Globus pallidus (tissue), 1 donor: ENCODE measurements around the gene TGFB1I1.
"Not testable (repeated sequence)": the region's sequence is repeated elsewhere in the genome, so short reads cannot be mapped to it uniquely, and the experiment has no call there.

Experiments
- DNase-seq: peaks from one replicate; pipeline ENCODE4 v3.0.0-alpha.2; 2015; ENCODE audit warnings: low spot score

TGFB1I1 gene

DNA sequence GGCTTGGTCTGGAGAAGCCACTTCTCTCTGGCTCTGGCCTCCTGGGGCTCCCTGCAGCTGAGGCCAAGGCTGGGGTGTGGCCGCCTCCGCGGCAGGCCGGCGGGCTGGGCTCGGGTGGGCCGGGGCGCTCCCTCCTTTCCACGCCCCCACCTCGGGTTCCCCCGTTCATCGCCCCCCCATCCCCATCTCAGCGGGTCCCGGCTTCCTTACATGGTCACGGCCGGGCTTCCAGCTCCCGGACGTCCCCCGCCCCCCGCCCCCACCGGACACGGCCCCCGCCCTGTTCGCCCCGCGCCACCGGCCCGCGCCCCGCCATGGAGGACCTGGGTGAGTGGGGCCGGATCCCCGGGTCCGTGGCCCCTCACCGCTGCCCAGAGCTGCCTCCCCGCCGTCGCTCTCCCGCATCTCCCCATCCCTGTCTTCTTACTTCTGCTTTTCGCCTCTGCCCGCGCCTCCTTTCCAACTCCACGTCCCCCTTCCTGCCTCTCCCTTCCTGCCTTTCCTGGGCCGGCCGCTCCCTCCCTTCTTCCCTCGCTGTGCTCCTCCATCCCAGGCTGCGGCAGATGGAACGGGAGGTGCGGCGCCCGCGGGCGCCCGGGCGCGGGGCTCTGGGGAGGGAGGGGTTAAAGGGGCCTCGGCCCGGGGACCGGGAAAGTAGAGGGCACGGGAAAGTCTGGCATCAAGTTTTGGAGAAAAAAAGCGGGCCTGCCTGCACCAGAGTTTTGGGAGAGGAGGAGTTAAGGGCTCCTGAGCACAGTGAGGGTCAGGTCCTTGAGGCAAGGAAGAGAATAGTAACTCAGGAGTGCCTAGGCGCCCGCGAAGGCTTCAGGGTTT, at the start of gene TGFB1I1:
Gene TGFB1I1 (plus strand): TSS at position 278 of the 834 bp plus-strand sequence. CDS start 37 bp downstream, at position 315.
- DNase-seq = no peak

DNA sequence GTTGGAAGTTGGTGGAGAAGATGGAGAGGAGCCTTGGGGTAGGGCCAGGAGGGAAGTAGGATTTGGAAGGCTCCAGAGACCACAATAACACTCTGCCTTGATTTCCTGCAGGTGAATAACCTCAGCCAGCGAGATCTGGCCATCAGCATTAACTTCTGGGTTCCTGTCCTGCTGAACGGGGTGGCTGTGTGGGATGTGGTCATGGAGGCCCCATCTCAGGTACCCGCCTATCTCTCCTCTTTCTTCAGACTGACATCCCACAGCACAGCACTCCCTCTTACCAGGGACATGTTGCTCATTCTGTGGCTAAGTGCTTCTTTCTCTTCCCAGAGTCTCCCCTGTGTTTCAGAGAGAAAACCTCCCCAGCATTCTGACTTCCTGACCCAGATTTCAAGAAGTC, 48.7 kb upstream of the TGFB1I1 start:
- DNase-seq = no peak

GRCh38 chr16:31423801-31424200, 48.2 kb upstream of the TGFB1I1 start:
- no peak for DNase-seq

- DNase-seq = peak; percentile 51
Measured at GRCh38 chr16:31427441-31428278, 44.3 kb upstream of the TGFB1I1 start.

DNA sequence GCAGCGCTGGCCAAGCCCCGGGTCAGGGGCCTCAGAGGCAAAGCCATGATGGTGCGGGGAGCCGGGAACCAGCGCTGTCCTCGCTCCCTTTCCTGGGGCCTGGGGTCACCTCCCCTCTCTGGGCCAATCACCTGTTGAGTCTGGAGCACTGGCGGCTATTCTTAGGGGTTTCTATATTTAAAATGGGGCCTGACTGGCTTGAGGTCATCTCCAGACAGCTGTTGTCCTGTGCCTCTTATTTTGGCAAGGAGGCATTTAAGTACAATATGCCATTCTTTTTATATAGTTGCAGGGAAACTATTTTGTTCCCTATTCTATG, 43.7 kb upstream of the TGFB1I1 start, which contains the start of gene COX6A2:
Gene COX6A2 (minus strand): TSS at position 82 of the 319 bp plus-strand sequence. CDS start 35 bp downstream, at position 47.
- no peak for DNase-seq

GRCh38 chr16:31428638-31429247, 43.2 kb upstream of the TGFB1I1 start:
- DNase-seq = no peak

DNA sequence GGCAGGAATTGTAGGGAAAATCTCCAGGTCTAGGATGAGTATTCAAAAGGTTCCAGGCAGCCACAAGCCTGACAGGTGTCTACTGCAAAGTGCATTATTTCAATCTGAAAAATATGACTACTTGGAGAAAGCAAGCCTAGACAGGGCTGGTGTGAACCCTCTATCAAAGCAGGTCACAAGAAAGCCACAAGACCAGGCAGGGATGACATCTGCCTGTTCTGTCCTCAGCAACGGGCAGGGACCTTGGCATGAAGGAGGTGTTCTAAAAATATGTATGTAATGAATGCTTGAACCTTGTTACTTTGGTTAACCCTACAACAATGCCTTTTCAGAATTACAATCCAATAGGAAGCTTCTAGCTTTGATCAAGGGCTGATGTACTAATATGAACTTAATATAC, 42.6 kb upstream of the TGFB1I1 start:
- no peak for DNase-seq

- no peak for DNase-seq
Measured at GRCh38 chr16:31429796-31430195, 42.2 kb upstream of the TGFB1I1 start.

DNA sequence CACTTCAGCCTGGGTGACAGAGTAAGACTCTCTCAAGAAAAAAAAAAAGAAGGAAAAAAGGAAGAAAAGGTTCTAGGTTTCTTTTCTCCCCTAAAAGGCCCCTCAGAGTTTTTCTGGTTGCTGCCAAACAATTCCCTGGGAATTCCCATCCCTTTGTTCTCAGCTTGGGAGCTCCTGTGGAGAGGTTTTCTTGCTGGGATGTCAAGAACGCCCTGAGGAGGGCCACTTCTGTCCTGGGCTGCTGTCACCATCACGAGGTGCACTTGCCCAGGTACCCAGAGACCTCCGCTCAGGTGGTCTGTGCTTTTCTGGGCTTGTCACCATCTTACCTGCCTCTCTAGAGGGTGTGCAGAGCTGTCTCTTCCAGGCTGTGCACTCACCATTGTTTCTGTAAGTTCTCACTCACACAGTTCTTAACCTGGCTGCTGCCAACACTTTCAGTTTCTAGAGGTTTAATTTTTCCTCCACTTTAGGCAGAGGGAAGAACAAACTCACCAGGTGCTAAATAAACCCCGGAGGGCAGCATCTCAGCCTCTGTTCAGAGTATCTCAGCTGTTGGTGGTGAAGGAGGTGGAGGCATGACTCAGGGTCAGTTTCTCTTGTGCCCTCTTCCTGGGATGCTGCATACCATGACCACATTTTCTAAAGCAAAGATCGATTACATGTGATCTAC, 41.4 kb upstream of the TGFB1I1 start:
- DNase-seq = no peak

- no peak for DNase-seq
Measured at GRCh38 chr16:31435341-31436220, 36.4 kb upstream of the TGFB1I1 start.

GRCh38 chr16:31436221-31437045, 35.5 kb upstream of the TGFB1I1 start:
- no peak for DNase-seq

GRCh38 chr16:31438414-31438813, 33.5 kb upstream of the TGFB1I1 start:
- no peak for DNase-seq

DNA sequence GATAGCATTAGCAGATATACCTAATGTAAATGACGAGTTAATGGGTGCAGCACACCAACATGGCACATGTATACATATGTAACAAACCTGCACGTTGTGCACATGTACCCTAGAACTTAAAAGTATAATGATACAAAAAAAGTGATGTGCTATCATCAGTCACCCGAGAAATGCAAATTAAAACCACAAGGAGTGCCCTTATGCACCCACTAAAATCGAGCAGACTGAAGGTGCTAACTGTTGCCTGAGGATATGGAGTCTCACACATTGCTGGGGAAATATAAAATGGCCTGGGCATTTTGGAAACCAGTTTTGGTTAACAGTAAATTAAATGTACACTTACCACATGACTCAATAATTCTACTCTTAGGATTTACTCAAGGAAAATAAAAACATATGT, 32.9 kb upstream of the TGFB1I1 start:
- not testable (repeated sequence) for DNase-seq

- no peak for DNase-seq
Measured at GRCh38 chr16:31439519-31439918, 32.4 kb upstream of the TGFB1I1 start.

- peak; percentile 44 for DNase-seq
Measured at GRCh38 chr16:31440516-31441184, 31.3 kb upstream of the TGFB1I1 start.

GRCh38 chr16:31441956-31442355, 30.0 kb upstream of the TGFB1I1 start:
- DNase-seq = no peak

GRCh38 chr16:31445931-31446330, 26.0 kb upstream of the TGFB1I1 start:
- not testable (repeated sequence) for DNase-seq

DNA sequence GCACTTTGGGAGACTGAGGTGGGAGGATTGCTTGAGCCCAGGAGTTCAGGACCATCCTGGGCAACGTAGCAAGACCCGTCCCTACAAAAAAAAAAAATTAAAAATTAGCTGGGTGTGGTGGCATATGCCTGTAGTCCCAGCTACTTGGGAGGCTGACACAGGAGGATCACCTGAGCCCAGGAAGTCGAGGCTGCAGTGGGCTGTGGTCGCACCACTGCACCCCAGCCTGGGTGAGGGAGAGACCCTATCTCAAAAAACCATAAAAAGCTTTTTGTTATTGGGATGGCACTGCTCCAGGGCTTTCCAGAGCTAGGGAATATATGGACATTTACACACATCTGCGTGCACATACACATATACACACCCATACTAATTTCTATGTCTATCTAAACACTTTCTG, 20.8 kb upstream of the TGFB1I1 start:
- no peak for DNase-seq

GRCh38 chr16:31451681-31452351, 20.1 kb upstream of the TGFB1I1 start:
- peak; percentile 45 for DNase-seq
